ENCODE measurements around the gene APOO. TPM values are rescaled to one million over a fixed set of nuclear protein-coding genes. Genes with fewer than 3 reads are reported as not detected.

The APOO gene
- polyA plus RNA-seq, 1 donor (not counting 4 experiments of a cell fraction or from before 2014, with no cell fraction given) = 22.7 TPM

DNA sequence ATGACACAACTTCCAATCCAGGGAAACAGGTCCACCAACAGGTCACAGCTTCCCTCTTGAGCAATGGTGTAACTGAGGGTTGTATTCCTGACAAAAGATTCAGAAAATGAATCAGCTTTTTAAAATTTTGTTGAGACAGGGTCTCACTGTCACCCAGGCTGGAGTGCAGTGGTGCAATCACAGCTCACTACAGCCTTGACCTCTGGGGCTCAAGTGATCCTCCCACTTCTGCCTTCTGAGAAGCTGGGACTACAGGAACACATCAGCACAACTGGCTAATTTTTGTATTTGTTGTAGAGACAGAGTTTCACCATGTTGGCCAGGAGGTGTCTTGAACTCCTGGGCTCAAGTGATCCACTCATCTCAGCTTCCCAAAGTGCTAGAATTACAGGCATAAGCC, 81.1 kb downstream of the APOO start:
- Histone ChIP-seq H3K79me2 (ENCODE audit: control insufficient read depth, insufficient read depth, low read length) (no peaks in the 10 kb centered on the region), H3K4me3 (ENCODE audit: control insufficient read depth in 2 of 3, extremely low read depth in 1 of 3, insufficient read depth in 2 of 3, low read depth in 1 of 3, low read length in 3 of 3) (no peak overlapping the region), H3K9me3 (ENCODE audit: control insufficient read depth, low read depth, low read length) (no peaks in the 10 kb centered on the region), H4K20me1 (ENCODE audit: control insufficient read depth, extremely low read depth, insufficient read depth, low read length) (no peaks in the 10 kb centered on the region), H2AFZ (ENCODE audit: control insufficient read depth, low read length) (no peak overlapping the region), H3K4me1 (ENCODE audit: control insufficient read depth, extremely low read depth, insufficient read depth, low read length) (no peaks in the 10 kb centered on the region), H3K27ac (ENCODE audit: control insufficient read depth, insufficient read depth, low read length) (no peak overlapping the region), H3K4me2 (ENCODE audit: control insufficient read depth, extremely low read depth, insufficient read depth, low read depth, low read length) (no peak overlapping the region), H3K27me3 (ENCODE audit: control insufficient read depth, extremely low read depth, insufficient read depth, low read length) (no peaks in the 10 kb centered on the region), H3K9ac (ENCODE audit: control insufficient read depth, extremely low read depth, insufficient read depth, low read length) (no peak overlapping the region), H3K36me3 (ENCODE audit: control insufficient read depth in 2 of 2, extremely low read depth in 1 of 2, insufficient read depth in 2 of 2, low read length in 2 of 2) (no peaks in the 10 kb centered on the region), H3K9me1 (ENCODE audit: control insufficient read depth, extremely low read depth, insufficient read depth, low read length) (no peaks in the 10 kb centered on the region)
- dilution Hi-C loops (cut with MboI; ENCODE audit: extremely low pct_ligation_motif_present, low sequenced_read_pairs) = no loop called here
- FAIRE-seq (no peak), DNase-seq (ENCODE audit: low read depth, low spot score) (no peak)
- TF ChIP-seq EZH2 (IDR thresholded peaks at IDR 0.05; ENCODE audit: low read length) = no peak
- TF ChIP-seq, protein P1, sequence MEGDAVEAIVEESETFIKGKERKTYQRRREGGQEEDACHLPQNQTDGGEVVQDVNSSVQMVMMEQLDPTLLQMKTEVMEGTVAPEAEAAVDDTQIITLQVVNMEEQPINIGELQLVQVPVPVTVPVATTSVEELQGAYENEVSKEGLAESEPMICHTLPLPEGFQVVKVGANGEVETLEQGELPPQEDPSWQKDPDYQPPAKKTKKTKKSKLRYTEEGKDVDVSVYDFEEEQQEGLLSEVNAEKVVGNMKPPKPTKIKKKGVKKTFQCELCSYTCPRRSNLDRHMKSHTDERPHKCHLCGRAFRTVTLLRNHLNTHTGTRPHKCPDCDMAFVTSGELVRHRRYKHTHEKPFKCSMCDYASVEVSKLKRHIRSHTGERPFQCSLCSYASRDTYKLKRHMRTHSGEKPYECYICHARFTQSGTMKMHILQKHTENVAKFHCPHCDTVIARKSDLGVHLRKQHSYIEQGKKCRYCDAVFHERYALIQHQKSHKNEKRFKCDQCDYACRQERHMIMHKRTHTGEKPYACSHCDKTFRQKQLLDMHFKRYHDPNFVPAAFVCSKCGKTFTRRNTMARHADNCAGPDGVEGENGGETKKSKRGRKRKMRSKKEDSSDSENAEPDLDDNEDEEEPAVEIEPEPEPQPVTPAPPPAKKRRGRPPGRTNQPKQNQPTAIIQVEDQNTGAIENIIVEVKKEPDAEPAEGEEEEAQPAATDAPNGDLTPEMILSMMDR (optimal IDR thresholded peaks at IDR 0.05 in 1 of 3, IDR thresholded peaks at IDR 0.05 in 1 of 3, conservative IDR thresholded peaks at IDR 0.05 in 1 of 3; ENCODE audit: extremely low read depth in 1 of 3, insufficient read depth in 2 of 3, low read length in 3 of 3) = no peak

DNA sequence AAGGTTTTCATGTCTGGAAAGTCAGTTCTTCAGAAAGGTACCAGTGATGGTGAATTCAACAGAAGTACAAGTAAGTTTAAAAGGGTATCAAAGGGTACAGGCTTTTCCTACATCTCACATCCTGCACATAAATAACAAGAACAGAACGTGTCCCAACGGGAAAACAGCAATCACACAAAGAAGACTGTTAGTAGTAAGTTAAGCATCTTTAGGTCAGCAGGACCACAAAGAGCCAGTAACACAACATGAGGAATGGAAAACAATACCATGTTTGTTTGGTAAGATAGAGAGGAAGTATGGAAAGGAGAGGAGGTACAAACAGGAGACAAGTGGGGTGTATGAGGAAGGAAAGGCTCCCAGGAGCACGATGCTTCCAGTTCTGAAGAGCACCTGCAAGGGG, 81.5 kb downstream of the APOO start:
- Histone ChIP-seq H3K36me3 (ENCODE audit: control insufficient read depth in 2 of 2, extremely low read depth in 1 of 2, insufficient read depth in 2 of 2, low read length in 2 of 2) (no peaks in the 10 kb centered on the region), H3K9ac (ENCODE audit: control insufficient read depth, extremely low read depth, insufficient read depth, low read length) (no peak overlapping the region), H3K4me1 (ENCODE audit: control insufficient read depth, extremely low read depth, insufficient read depth, low read length) (no peaks in the 10 kb centered on the region), H2AFZ (ENCODE audit: control insufficient read depth, low read length) (no peak overlapping the region), H3K9me1 (ENCODE audit: control insufficient read depth, extremely low read depth, insufficient read depth, low read length) (no peaks in the 10 kb centered on the region), H3K27me3 (ENCODE audit: control insufficient read depth, extremely low read depth, insufficient read depth, low read length) (no peaks in the 10 kb centered on the region), H3K4me2 (ENCODE audit: control insufficient read depth, extremely low read depth, insufficient read depth, low read depth, low read length) (no peak overlapping the region), H3K4me3 (ENCODE audit: control insufficient read depth in 2 of 3, extremely low read depth in 1 of 3, insufficient read depth in 2 of 3, low read depth in 1 of 3, low read length in 3 of 3) (no peak overlapping the region), H3K27ac (ENCODE audit: control insufficient read depth, insufficient read depth, low read length) (no peak overlapping the region), H3K9me3 (ENCODE audit: control insufficient read depth, low read depth, low read length) (no peaks in the 10 kb centered on the region), H4K20me1 (ENCODE audit: control insufficient read depth, extremely low read depth, insufficient read depth, low read length) (no peaks in the 10 kb centered on the region), H3K79me2 (ENCODE audit: control insufficient read depth, insufficient read depth, low read length) (no peaks in the 10 kb centered on the region)
- no peak for TF ChIP-seq EZH2 (IDR thresholded peaks at IDR 0.05; ENCODE audit: low read length)
- TF ChIP-seq, protein P1 (optimal IDR thresholded peaks at IDR 0.05 in 1 of 3, IDR thresholded peaks at IDR 0.05 in 1 of 3, conservative IDR thresholded peaks at IDR 0.05 in 1 of 3; ENCODE audit: extremely low read depth in 1 of 3, insufficient read depth in 2 of 3, low read length in 3 of 3) = no peak
- dilution Hi-C loops (cut with MboI; ENCODE audit: extremely low pct_ligation_motif_present, low sequenced_read_pairs) = no loop called here
- DNase-seq (ENCODE audit: low read depth, low spot score) (no peak), FAIRE-seq (peak; percentile 68)
